Measurements from ENCODE around the gene KDM4F. TPM values are rescaled to one million over a fixed set of nuclear protein-coding genes. Genes with fewer than 3 reads are reported as not detected.
A peak's percentile ranks its signal among the peaks of the same experiment; 100 is the strongest.

The KDM4F gene
- polyA plus RNA-seq, 2 donors = not detected

DNA sequence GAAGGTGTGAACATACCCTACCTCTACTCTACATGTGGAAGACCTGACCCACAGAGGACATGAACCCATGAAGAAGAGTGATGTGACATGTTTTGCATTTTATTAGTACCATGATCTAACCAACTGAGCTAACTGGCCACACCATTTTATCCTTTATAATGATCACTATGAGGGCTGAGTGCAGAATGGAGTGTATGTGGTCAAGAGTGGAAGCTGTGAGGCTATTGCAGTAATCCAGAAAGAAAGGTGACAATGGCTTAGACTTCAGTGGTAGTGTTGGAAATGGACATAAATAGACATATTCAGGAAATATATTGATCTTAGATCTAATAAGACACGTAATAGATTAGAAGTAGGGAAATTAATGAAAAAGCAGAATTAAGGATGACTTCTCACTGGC, 21.2 kb downstream of the KDM4F start:
- Histone ChIP-seq H3K4me3 (ENCODE audit: low read depth in 1 of 2, low read length in 2 of 2) (no peak overlapping the region), H3K27ac (ENCODE audit: low read depth in 2 of 2, low read length in 1 of 2) (no peak overlapping the region), H3K27me3 (ENCODE audit: control insufficient read depth in 1 of 2, insufficient read depth in 2 of 2, low read length in 2 of 2) (no peaks in the 10 kb centered on the region), H3K36me3 (ENCODE audit: control insufficient read depth in 2 of 2, insufficient read depth in 2 of 2, low read length in 1 of 2) (no peaks in the 10 kb centered on the region), H3K4me1 (ENCODE audit: control insufficient read depth in 2 of 2, insufficient read depth in 2 of 2, low read length in 1 of 2) (peaks cover 3 to 7% of the 10 kb centered on the region in 2 donors), H3K9me3 (ENCODE audit: control insufficient read depth in 2 of 2, insufficient read depth in 1 of 2, low read depth in 1 of 2, low read length in 1 of 2) (no peaks in the 10 kb centered on the region)
- WGBS, 2 donors = 76 to 92% methylated on average over 1 of the region's 1 CpG

DNA sequence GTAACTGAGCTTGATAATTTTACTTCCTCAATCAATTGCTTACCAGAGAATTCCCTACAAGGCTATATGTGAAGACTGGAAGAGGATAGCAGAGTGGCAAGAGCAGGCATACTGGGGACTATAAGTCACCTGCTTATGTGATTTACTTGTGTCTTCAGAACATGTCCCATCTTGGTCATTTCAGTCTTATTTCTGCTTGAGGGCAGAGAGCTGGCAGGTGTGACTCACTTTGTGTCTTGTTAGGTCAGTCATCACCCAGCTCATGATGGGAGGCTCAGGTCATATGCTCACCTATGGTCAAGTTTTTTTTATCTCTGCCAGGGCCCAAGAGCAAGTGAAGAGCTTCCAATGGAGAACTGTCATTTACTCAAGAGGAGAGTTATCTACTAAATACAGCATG, 23.7 kb downstream of the KDM4F start:
- Histone ChIP-seq H3K27ac (ENCODE audit: low read depth in 2 of 2, low read length in 1 of 2) (no peak overlapping the region), H3K4me1 (ENCODE audit: control insufficient read depth in 2 of 2, insufficient read depth in 2 of 2, low read length in 1 of 2) (peaks cover 3 to 7% of the 10 kb centered on the region in 2 donors)

DNA sequence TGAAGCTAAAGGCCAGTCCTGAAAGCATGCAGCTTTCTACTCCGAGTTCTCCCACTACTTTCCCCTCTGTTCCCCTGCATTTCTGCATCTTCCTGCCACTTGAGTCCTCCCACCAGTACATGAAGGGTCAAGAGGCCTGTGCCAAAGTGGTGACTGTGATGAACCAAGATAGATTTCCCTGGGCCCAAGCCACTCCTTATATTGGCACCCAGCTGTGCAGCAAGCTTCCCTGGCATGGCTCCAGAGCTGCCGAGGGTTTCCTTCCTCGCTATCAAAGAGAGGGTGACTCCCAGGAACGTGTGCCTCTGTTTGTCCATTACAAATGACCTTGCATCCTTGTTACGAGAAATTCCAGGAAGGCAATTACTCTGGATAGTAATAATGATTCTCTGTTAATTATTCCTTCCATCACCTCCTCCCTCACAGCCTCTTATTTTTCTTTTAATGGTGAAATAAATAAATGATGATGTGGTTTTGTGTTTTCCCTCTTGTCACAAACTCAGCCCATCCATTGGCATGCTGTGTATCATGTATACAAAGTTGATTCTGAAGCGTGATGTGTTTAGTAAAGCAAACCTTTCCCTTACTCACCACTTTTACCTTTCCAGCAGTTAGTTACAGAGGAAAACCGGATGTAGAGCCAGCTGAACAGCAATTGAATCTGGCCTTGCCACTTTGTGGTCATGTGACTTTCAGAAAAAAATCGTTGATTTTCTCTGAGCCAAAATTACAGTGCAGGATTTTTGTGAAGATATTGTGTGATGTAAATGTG, 25.8 kb downstream of the KDM4F start:
- Histone ChIP-seq H3K9me3 (ENCODE audit: control insufficient read depth in 2 of 2, insufficient read depth in 1 of 2, low read depth in 1 of 2, low read length in 1 of 2) (no peaks in the 10 kb centered on the region), H3K27ac (ENCODE audit: low read depth in 2 of 2, low read length in 1 of 2) (peak overlapping the region; percentile 5 to 56), H3K27me3 (ENCODE audit: control insufficient read depth in 1 of 2, insufficient read depth in 2 of 2, low read length in 2 of 2) (no peaks in the 10 kb centered on the region), H3K4me3 (ENCODE audit: low read depth in 1 of 2, low read length in 2 of 2) (no peak overlapping the region), H3K4me1 (ENCODE audit: control insufficient read depth in 2 of 2, insufficient read depth in 2 of 2, low read length in 1 of 2) (peaks cover 3 to 7% of the 10 kb centered on the region in 2 donors), H3K36me3 (ENCODE audit: control insufficient read depth in 2 of 2, insufficient read depth in 2 of 2, low read length in 1 of 2) (no peaks in the 10 kb centered on the region)
- 29 to 33% methylated on average over 8 of the region's 8 CpGs for WGBS, 2 donors

More for the DNA sequence above, 23.7 kb downstream of the KDM4F start:
- no peaks in the 10 kb centered on the region for H3K9me3 ChIP-seq (ENCODE audit: control insufficient read depth in 2 of 2, insufficient read depth in 1 of 2, low read depth in 1 of 2, low read length in 1 of 2)
- H3K36me3 ChIP-seq (ENCODE audit: control insufficient read depth in 2 of 2, insufficient read depth in 2 of 2, low read length in 1 of 2) = no peaks in the 10 kb centered on the region
- no peak overlapping the region for H3K4me3 ChIP-seq (ENCODE audit: low read depth in 1 of 2, low read length in 2 of 2)
- no peaks in the 10 kb centered on the region for H3K27me3 ChIP-seq (ENCODE audit: control insufficient read depth in 1 of 2, insufficient read depth in 2 of 2, low read length in 2 of 2)

DNA sequence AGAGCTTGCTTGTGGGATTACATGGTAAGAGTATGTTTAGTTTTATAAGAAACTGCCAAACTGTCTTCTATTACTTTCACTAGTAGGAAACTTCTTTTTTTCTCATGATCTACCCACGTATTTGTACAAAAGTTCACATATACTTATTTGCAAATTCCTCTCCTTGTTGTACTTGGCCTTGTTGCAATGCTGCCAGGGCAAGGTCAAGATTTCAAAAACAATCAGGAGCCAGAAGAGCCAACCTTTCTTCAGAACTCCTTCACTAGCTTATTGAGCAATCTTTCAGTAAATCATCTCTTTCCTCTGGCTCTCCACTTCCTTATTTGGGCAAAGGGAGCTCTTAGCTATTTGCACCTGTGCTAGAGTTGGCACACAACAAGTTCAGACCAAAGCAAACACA, 27.2 kb downstream of the KDM4F start:
- Histone ChIP-seq H3K4me3 (ENCODE audit: low read depth in 1 of 2, low read length in 2 of 2) (no peak overlapping the region), H3K27me3 (ENCODE audit: control insufficient read depth in 1 of 2, insufficient read depth in 2 of 2, low read length in 2 of 2) (no peaks in the 10 kb centered on the region), H3K4me1 (ENCODE audit: control insufficient read depth in 2 of 2, insufficient read depth in 2 of 2, low read length in 1 of 2) (peaks cover 3 to 4% of the 10 kb centered on the region in 2 donors), H3K27ac (ENCODE audit: low read depth in 2 of 2, low read length in 1 of 2) (no peak overlapping the region), H3K9me3 (ENCODE audit: control insufficient read depth in 2 of 2, insufficient read depth in 1 of 2, low read depth in 1 of 2, low read length in 1 of 2) (no peaks in the 10 kb centered on the region), H3K36me3 (ENCODE audit: control insufficient read depth in 2 of 2, insufficient read depth in 2 of 2, low read length in 1 of 2) (no peaks in the 10 kb centered on the region)
- WGBS, 2 donors = 6% methylated on average over 1 of the region's 1 CpG

DNA sequence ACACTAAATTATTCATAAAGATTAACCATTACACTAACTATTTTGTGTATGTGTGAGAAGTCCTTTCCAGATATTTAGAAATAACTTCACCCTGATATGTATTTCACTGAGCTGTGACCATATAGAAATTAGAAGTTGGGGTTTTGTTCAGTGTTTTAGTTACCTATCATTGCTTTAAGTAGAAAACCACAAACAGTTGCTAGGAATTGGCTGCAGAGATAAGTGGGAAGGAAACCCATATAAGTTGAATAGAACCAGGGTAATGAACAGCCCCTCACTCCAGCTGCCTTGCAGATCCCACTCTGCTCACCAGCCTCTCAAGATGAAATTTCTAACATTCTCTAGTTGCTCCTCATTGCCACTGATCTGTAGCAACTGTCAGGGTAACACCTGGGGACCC, 27.8 kb downstream of the KDM4F start:
- H3K4me3 ChIP-seq (ENCODE audit: low read depth in 1 of 2, low read length in 2 of 2) = no peak overlapping the region
- H3K36me3 ChIP-seq (ENCODE audit: control insufficient read depth in 2 of 2, insufficient read depth in 2 of 2, low read length in 1 of 2) = no peaks in the 10 kb centered on the region

DNA sequence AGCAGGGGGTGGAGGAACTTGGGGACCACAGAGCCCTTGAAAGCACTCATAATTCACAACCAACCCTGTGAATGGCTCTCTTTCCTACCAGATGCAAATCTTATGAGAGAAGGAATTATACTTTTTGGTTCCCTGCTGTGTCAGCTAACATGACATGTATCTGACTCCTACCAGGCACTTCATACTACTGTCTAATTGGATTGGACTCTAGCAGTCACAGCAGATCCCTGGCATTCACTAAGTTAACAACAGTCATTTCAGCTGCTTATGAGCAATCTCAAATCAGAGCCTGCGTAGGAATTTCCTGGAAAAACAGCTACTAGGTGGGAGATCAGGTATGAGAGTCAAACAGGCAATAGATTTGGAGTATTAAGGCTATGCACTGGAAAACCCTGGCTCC, 29.3 kb downstream of the KDM4F start:
- no peak overlapping the region for H3K27ac ChIP-seq (ENCODE audit: low read depth in 2 of 2, low read length in 1 of 2)

More for the DNA sequence above, 27.8 kb downstream of the KDM4F start:
- Histone ChIP-seq H3K27me3 (ENCODE audit: control insufficient read depth in 1 of 2, insufficient read depth in 2 of 2, low read length in 2 of 2) (no peaks in the 10 kb centered on the region), H3K9me3 (ENCODE audit: control insufficient read depth in 2 of 2, insufficient read depth in 1 of 2, low read depth in 1 of 2, low read length in 1 of 2) (no peaks in the 10 kb centered on the region), H3K27ac (ENCODE audit: low read depth in 2 of 2, low read length in 1 of 2) (no peak overlapping the region), H3K4me1 (ENCODE audit: control insufficient read depth in 2 of 2, insufficient read depth in 2 of 2, low read length in 1 of 2) (peaks cover 3 to 4% of the 10 kb centered on the region in 2 donors)

DNA sequence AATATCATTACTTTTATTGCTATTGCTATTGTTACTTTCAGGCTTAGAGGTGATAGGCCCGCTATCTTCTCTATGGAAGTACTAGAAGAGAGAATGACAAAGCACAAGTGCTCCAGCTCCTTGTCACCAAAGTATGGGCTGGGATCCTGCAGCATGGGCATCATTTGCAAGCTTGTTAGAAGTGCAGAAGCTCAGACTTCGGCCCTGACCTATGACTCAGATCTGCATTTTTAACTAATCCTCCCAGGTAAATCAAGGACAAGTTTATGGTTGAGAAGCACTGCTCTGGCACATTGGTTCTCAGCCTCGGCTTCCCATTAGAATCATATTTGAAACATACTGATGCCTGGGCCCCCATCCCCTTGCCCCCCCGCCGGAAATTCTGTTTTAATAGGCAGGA, 31.8 kb downstream of the KDM4F start:
- Histone ChIP-seq H3K27me3 (ENCODE audit: control insufficient read depth in 1 of 2, insufficient read depth in 2 of 2, low read length in 2 of 2) (peaks cover 0 to 2% of the 10 kb centered on the region in 2 donors), H3K36me3 (ENCODE audit: control insufficient read depth in 2 of 2, insufficient read depth in 2 of 2, low read length in 1 of 2) (no peaks in the 10 kb centered on the region), H3K9me3 (ENCODE audit: control insufficient read depth in 2 of 2, insufficient read depth in 1 of 2, low read depth in 1 of 2, low read length in 1 of 2) (no peaks in the 10 kb centered on the region), H3K27ac (ENCODE audit: low read depth in 2 of 2, low read length in 1 of 2) (no peak overlapping the region), H3K4me3 (ENCODE audit: low read depth in 1 of 2, low read length in 2 of 2) (no peak overlapping the region), H3K4me1 (ENCODE audit: control insufficient read depth in 2 of 2, insufficient read depth in 2 of 2, low read length in 1 of 2) (no peaks in the 10 kb centered on the region)
- 63% methylated on average over 5 of the region's 5 CpGs for WGBS, 2 donors

More for the DNA sequence above, 29.3 kb downstream of the KDM4F start:
- Histone ChIP-seq H3K4me1 (ENCODE audit: control insufficient read depth in 2 of 2, insufficient read depth in 2 of 2, low read length in 1 of 2) (peaks cover 3 to 4% of the 10 kb centered on the region in 2 donors), H3K4me3 (ENCODE audit: low read depth in 1 of 2, low read length in 2 of 2) (no peak overlapping the region), H3K9me3 (ENCODE audit: control insufficient read depth in 2 of 2, insufficient read depth in 1 of 2, low read depth in 1 of 2, low read length in 1 of 2) (no peaks in the 10 kb centered on the region), H3K36me3 (ENCODE audit: control insufficient read depth in 2 of 2, insufficient read depth in 2 of 2, low read length in 1 of 2) (no peaks in the 10 kb centered on the region), H3K27me3 (ENCODE audit: control insufficient read depth in 1 of 2, insufficient read depth in 2 of 2, low read length in 2 of 2) (peaks cover 0 to 2% of the 10 kb centered on the region in 2 donors)
- WGBS, 2 donors = 89 to 93% methylated on average over 1 of the region's 1 CpG

DNA sequence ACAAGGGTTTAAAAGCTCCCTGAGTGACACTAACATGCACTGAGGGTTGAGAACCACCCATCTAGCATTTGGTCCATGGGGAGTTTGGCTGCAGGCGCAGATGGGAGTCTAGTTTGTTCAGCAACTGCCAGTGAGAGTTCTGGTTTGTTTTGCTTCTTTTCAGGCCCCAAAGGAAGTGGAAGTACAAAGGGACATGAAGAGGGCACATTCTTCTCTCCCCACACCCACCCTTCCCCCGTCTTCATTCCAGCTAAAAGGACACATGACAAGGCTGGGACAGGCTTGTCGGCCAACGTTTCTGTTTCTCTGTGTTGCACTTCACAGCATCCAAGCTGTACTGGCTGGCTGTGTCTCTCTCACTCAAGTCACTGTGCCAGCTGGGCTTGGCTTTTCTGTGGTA, 32.2 kb downstream of the KDM4F start:
- peak overlapping the region in 1 of 2 donors; percentile 26 for H3K27ac ChIP-seq (ENCODE audit: low read depth in 2 of 2, low read length in 1 of 2)
- WGBS, 2 donors = 60 to 65% methylated on average over 4 of the region's 4 CpGs

DNA sequence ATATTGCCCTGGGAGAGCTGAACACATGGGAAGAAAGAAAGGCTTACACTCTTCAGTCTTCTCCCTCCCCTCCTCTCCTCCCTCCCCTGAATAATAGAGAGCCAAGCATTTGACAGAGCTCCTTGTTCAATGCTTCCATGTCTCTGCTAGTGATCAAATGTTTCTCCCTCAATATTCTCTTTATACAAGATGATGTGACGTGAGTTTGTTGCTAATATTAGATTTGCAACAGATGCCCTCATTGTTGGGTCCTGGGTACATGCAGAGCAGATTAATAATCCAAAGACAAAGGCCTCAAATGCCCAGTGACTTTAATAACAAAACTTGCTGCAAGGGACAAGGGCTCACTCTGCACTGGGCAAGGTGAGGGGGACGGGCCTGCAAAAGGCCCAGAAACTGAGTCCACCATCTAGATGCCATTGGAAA, 33.4 kb downstream of the KDM4F start:
- Histone ChIP-seq H3K4me3 (ENCODE audit: low read depth in 1 of 2, low read length in 2 of 2) (no peak overlapping the region), H3K9me3 (ENCODE audit: control insufficient read depth in 2 of 2, insufficient read depth in 1 of 2, low read depth in 1 of 2, low read length in 1 of 2) (no peaks in the 10 kb centered on the region), H3K4me1 (ENCODE audit: control insufficient read depth in 2 of 2, insufficient read depth in 2 of 2, low read length in 1 of 2) (no peaks in the 10 kb centered on the region), H3K27ac (ENCODE audit: low read depth in 2 of 2, low read length in 1 of 2) (no peak overlapping the region), H3K36me3 (ENCODE audit: control insufficient read depth in 2 of 2, insufficient read depth in 2 of 2, low read length in 1 of 2) (no peaks in the 10 kb centered on the region), H3K27me3 (ENCODE audit: control insufficient read depth in 1 of 2, insufficient read depth in 2 of 2, low read length in 2 of 2) (peaks cover 0 to 2% of the 10 kb centered on the region in 2 donors)
- WGBS, 2 donors = 89 to 92% methylated on average over 2 of the region's 2 CpGs

More for the DNA sequence above, 32.2 kb downstream of the KDM4F start:
- Histone ChIP-seq H3K4me3 (ENCODE audit: low read depth in 1 of 2, low read length in 2 of 2) (no peak overlapping the region), H3K27me3 (ENCODE audit: control insufficient read depth in 1 of 2, insufficient read depth in 2 of 2, low read length in 2 of 2) (peaks cover 0 to 2% of the 10 kb centered on the region in 2 donors), H3K9me3 (ENCODE audit: control insufficient read depth in 2 of 2, insufficient read depth in 1 of 2, low read depth in 1 of 2, low read length in 1 of 2) (no peaks in the 10 kb centered on the region), H3K4me1 (ENCODE audit: control insufficient read depth in 2 of 2, insufficient read depth in 2 of 2, low read length in 1 of 2) (no peaks in the 10 kb centered on the region), H3K36me3 (ENCODE audit: control insufficient read depth in 2 of 2, insufficient read depth in 2 of 2, low read length in 1 of 2) (no peaks in the 10 kb centered on the region)

DNA sequence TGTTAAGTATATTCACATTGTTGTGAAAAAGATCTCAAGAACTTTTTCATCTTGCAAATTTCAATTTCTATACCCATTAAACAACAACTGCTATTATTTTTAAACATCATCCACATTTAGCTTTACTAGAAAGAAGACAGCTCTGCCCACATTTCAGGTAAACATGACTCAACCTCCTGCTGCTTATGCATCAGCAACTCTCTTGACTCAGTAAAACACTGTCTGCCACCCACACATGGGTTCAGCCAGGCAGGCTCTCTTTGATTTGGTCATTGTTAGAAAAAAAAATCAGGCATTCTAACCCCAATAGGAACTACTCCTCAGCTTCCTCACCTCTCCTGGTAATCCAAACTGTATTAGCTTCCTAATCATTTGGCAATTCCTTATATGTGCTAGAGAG, 35.3 kb downstream of the KDM4F start:
- no peaks in the 10 kb centered on the region for H3K36me3 ChIP-seq (ENCODE audit: control insufficient read depth in 2 of 2, insufficient read depth in 2 of 2, low read length in 1 of 2)
- H3K27me3 ChIP-seq (ENCODE audit: control insufficient read depth in 1 of 2, insufficient read depth in 2 of 2, low read length in 2 of 2) = peaks cover 0 to 2% of the 10 kb centered on the region in 2 donors
- no peak overlapping the region for H3K27ac ChIP-seq (ENCODE audit: low read depth in 2 of 2, low read length in 1 of 2)
- no peaks in the 10 kb centered on the region for H3K4me1 ChIP-seq (ENCODE audit: control insufficient read depth in 2 of 2, insufficient read depth in 2 of 2, low read length in 1 of 2)
- H3K4me3 ChIP-seq (ENCODE audit: low read depth in 1 of 2, low read length in 2 of 2) = no peak overlapping the region
- no peaks in the 10 kb centered on the region for H3K9me3 ChIP-seq (ENCODE audit: control insufficient read depth in 2 of 2, insufficient read depth in 1 of 2, low read depth in 1 of 2, low read length in 1 of 2)
